Pons (tissue), 1 donor: Measurements from ENCODE around the gene SF3B4.
A peak's percentile ranks its signal among the peaks of the same experiment; 100 is the strongest.
"Not testable (repeated sequence)": the region's sequence is repeated elsewhere in the genome, so short reads cannot be mapped to it uniquely, and the experiment has no call there.

Experiments used
- DNase-seq: peaks from one replicate; pipeline ENCODE4 v3.0.0-alpha.2; 2016; ENCODE audit warnings: low spot score

SF3B4 gene, protein sequence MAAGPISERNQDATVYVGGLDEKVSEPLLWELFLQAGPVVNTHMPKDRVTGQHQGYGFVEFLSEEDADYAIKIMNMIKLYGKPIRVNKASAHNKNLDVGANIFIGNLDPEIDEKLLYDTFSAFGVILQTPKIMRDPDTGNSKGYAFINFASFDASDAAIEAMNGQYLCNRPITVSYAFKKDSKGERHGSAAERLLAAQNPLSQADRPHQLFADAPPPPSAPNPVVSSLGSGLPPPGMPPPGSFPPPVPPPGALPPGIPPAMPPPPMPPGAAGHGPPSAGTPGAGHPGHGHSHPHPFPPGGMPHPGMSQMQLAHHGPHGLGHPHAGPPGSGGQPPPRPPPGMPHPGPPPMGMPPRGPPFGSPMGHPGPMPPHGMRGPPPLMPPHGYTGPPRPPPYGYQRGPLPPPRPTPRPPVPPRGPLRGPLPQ

DNA sequence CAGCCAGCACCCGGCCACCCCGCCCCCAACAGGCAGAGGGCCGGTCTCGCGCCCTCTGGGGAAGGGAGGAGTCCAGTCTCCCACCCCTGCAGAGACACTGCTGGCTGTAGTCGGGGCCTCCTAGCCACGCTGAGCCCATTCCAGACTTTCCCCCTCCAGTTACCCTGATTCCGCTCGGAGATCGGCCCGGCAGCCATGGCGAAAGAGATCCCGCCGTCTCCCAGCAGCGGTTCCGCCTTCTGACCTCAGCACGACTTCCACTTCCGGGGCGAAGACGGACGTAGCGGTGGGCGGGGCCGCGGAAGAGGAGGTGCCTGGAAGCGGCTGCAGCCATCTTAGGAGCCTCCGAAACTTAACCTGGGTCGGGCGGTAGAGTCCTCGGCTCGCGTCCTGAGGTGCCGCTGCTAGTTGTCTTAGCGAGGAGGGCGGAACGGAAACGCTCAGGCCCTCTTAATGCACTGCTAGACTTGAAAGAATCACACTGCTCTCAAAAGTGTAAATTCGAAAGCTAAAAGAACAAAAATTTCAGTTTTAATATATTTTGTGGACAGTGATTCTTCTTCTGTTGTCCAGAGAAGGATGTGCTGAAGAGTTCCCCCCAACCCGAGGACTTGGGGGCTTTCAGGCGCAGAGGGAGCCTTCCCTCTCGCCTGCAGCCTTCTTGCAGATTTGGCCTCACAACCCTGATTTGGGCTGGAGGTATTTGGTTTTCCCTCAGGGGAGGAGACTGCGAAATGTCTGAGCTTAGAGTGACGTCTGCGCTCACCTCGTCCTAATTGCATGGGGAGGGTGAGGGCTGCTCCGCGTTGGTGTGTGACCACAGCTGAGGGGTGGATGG lies at the start of gene SF3B4:
Gene SF3B4, minus strand, starts transcription at position 241 of the 838 bp plus-strand sequence. Its CDS starts 44 bp downstream, at position 197.
- DNase-seq = peak; percentile 93

DNA sequence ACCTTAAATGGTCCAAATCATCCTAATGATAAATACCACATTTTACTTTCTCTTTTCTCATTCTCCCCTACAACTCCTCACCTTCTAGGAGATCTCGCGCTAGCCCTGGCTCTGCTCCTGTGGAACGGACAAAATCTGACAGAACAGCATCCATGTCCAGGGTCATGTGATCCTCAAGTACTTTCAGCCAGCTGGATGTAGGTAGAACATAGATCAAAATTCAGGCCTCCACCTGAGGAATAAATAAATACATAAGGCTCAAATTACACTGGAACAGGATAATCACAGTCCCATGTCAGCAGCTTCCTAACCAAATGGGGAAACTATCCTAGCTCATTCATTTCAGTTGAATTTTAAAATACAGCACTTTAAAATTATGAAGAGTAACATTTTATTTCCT lies 49.7 kb upstream of the SF3B4 start:
- DNase-seq = no peak

DNA sequence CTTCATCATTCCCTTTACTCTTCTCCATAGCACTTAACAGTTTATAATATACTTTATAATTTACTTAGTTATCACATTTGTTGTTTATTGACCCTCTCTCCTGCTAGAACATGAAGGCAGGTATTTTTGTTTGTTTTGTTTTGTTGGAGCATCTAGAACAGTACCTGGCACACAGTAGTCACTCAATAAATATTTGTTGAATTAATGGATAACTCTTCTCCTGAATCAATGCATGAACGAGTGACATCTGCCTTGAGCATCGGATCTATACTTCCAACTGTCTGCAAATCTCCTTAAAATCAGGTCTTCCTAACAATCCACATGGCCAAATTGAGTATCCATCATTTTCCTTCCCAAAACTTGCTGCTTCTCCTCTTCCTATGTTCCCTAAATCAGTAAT lies 44.9 kb upstream of the SF3B4 start:
- DNase-seq = no peak

DNA sequence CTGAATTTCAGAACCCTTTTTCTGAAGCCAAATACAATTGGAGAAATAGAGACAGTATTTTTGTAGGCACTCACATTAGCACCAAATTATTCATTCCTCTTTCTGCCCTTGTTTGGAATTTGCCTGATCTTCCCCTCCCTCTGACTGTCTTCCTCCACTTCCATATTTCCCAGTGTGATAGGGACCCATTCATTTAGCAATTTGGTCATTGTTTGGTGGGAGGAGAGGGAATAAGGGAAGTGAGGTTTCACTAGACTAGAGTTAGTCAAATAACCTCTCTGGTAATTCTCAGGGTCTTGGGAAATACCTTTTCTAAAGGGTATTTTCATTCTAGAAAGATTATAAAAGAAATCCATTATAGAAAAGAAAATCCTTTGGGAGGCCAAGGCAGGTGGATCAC lies 40.0 kb upstream of the SF3B4 start:
- DNase-seq = no peak

DNA sequence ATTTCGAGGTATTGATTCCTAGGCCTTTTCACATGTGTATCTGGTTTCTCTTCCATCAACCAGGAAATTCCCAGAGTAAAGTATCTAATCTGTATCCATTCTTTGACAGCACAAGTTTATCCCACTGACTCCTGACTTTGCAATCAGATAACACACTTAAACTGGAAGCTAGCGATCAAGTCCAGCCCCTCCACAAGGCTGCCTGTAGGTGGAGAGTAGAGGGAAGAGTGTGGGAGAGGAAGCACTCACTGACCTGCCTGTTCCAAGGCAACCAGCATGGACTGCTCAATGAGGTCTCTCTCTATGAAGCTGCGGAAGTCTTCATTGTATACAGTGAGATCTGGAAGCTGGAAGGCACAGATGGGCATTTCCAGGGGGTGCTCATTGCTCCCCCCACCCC lies 39.4 kb upstream of the SF3B4 start:
- no peak for DNase-seq

DNA sequence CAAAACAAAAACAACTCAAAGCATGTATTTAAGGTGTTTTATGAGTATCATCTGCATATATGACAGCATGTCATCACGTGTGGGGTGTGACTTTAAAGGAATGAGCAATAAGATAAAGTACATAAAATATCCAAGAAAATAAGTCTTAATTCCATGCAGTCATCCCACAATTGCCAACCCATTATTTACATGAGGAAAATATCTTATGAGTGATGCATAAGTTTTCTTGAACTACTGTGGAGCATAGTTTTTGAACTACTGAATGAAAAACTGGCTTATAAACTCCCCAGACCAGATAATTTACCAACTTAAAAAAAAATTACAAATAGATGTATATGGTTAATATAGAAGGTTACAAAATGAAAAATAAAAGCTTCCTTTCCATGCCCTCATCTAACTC lies 38.8 kb upstream of the SF3B4 start:
- no peak for DNase-seq

DNA sequence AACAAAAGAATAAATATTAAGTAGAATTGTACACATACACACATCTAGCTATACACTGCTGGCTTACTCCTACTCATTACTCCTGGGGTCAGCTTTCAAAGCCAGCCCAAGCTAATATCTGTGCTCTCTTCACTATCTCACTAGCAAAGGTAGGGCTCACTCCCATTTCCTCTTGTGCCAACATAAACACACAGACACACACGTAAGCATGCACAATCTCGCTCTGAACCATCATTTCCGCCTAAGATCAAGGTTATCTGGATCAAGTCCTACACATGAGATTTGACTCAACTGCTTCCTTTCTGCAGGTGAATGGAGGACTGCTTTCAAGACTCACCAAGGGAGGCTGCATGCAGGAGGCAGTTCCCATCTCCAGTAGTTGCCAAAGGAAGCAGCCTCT lies 37.8 kb upstream of the SF3B4 start:
- no peak for DNase-seq

DNA sequence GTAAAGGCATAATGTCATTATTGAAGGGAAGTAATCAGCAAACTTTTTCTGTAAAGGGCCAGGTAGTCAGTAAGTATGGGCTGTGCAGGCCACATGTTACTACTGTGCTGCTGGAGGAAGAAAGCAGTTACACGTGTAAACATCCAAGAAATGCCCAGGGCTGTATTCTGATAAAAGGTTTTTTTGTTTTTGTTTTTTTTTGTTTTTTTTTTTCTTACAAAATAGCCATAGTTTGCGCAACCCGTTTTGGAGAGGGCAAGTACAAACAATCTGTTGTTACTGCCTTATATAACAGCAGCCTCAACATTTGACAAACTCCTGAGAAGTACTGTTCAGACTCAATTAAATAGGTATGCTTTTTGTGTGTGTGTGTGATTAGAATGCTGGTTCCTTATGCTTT lies 35.8 kb upstream of the SF3B4 start:
- DNase-seq = peak; percentile 28

DNA sequence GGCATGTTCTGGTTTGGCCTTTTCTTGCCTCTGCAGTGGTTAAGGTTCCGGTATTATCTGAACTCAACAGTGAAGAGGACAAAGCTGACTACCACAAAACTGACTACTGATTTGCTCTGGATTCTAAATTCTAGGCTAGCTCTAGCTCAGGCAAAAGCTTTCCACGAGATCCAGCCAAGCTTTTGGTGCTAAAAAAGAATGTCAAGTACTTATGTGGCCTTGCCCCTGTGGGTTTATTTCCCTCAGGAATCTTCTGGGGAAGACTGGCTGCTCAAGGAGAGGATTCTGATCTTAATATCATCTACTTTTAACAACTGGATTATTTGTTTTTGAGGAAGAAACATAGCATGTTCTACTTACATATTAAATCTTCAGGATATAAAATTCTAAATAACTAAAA lies 35.1 kb upstream of the SF3B4 start:
- no peak for DNase-seq

DNA sequence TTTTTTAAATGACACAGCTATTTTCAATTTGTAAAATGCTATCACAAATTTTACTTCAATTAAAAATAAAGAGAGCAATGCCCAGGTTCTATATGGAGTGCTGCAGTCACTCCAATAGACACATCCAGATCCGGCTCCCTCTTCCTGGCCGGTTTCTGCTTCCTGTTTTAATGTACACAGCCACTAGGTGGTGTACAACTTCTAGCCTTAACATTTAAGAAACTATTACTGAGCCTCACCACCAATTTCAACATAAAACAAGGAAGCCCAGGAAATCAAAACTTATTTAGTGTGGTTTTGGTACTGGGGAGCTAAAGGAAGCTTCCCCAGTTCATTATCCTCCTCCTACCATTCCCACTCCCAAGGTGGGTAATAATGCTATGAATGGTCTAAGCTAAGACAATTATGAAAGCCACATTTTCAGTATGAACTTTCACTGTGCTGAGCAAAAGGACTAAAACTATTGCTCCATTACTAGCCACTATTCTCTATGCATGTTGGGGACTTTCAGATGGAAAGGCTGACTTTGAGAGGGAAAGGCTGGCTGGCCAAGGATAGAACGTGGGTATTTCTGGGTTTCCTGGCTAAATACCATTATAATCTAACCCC lies 34.5 kb upstream of the SF3B4 start:
- DNase-seq = peak; percentile 94

DNA sequence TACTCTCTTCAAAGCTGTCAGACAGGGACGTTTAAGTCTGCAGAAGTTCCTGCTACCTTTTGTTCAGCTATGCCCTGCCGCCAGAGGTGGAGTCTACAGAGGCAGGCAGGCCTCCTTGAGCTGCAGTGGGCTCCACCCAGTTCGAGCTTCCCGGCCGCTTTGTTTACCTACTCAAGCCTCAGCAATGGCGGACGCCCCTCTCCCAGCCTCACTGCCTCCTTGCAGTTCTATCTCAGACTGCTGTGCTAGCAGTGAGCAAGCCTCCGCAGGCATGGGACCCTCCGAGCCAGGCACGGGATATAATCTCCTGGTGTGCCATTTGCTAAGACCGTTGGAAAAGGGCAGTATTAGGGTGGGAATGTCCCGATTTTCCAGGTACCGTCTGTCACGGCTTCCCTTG lies 29.9 kb upstream of the SF3B4 start:
- DNase-seq = not testable (repeated sequence)

DNA sequence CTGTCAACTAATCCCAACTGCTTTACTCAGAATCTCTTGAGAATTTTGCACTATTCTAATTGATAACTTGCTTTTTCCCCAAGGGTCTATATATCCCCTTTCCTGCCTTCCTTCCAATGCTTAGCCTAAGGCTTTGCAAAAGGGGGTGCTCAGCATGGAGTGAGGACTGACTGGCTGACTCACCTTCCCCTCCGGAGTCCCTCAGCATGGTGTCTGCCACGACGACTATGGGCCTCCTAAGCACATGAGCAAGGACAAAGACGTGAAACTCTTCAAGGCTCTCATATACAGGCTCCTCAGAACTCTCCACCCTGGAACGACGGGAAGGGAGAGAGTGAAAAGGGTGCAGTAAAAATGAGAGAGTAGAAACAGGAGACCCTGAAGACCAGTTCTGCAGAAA lies 22.3 kb upstream of the SF3B4 start:
- no peak for DNase-seq

DNA sequence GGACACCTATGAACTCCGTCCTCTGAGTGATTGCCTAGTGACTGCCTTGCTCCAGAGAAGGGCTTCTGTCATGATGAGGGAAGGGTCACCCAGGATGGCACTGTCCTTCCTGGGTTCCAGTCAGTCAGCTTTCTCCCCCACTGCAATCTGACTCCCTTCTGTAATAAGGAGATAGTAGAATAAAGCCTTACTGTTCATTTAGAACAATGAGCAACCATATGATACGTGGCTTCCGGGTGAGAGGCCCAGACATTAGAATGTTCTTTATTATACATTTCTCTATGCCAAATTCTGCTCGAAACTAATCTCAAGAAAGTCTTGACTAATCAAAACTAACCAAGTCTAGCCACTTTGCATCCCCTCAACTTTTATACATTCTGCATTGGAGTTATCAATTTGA lies 17.6 kb upstream of the SF3B4 start:
- peak; percentile 87 for DNase-seq

DNA sequence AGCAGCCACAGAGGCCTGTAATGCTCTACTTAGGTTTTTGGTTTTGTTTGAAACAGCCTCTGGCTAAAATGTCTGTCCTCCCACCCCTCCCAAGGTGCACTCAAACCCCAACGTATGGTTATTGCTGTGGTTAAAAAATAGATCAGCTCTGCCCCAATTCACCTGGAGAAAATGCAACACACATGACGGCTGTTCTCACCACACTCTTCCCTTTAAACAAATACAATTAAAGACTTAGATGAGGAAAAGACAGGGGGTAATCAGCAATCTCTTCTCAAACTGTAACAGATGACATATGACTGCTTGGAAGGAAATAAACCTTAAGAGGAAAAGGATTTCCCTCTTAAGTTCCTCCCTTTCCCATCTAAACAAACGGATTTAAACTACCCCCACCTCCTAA lies 15.3 kb upstream of the SF3B4 start:
- DNase-seq = no peak

DNA sequence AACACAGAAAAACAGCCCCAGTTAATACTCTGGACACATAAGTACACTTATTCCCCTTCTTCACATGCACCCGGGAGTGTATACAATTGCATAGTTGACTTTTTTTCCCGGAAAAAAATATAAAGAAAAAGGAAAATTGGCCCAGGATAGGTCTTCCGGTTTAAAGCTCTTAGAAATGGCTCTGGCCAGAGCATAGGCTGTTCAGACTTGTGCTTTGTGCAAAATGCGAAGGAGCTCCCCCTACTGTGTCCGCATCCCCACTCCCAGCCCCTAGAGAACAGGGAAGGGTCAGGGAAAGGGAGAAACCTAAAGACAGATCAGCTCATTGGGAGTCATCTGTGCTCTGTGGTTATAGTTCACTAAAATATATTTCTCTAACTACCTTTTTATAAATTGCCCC lies 14.6 kb upstream of the SF3B4 start:
- peak; percentile 66 for DNase-seq

DNA sequence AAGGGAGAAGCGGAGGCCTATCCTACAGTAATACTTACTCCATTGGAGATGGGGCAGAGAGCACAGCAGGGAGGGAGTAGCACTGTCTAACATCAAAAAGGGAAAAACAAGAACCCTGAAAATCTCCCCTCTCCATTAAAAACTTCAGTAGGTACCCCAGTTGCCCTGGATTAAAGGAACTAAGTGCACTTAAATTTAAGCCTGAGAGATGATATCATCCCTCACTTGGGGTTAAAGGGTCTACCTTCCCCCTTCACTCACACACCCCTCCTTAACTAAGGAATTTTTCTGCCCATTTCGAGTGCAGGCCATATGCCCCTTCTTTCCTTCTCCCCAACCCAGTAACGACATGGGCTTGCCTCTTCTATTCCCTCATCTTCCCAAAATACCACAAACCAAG lies 12.8 kb upstream of the SF3B4 start:
- no peak for DNase-seq

DNA sequence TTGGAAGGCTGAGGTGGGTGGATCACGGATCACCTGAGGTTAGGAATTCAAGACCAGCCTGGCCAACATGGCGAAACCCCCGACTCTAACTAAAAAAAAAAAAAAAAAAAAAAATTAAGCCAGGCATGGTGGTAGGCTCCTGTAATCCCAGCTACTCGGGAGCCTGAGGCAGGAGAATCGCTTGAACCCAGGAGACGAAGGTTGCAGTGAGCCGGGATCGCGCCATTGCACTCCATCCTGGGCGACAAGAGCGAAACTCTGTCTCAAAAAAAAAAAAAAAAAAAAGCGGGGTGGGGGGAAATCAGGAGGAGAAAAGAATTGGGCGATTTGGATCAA lies 11.0 kb upstream of the SF3B4 start:
- not testable (repeated sequence) for DNase-seq

DNA sequence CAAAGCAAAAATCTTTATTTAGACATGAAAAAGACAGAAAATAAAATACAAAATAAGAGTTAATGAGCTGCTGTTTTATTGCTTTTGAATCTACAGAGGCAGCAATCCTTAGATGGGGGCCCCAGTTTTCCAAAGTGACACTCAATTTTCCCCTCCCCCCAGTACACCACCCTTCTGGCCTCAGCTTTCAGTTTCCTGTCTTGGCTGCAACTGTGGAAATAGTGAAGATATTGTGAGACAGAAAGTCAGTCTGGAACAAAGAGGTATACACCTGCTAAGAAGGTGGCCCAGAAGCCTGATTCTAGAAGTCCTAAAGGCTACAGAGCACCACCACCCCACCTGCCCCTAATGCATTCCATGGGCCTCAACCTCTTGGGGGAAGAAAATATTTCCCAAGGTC lies 10.2 kb upstream of the SF3B4 start:
- DNase-seq = no peak

DNA sequence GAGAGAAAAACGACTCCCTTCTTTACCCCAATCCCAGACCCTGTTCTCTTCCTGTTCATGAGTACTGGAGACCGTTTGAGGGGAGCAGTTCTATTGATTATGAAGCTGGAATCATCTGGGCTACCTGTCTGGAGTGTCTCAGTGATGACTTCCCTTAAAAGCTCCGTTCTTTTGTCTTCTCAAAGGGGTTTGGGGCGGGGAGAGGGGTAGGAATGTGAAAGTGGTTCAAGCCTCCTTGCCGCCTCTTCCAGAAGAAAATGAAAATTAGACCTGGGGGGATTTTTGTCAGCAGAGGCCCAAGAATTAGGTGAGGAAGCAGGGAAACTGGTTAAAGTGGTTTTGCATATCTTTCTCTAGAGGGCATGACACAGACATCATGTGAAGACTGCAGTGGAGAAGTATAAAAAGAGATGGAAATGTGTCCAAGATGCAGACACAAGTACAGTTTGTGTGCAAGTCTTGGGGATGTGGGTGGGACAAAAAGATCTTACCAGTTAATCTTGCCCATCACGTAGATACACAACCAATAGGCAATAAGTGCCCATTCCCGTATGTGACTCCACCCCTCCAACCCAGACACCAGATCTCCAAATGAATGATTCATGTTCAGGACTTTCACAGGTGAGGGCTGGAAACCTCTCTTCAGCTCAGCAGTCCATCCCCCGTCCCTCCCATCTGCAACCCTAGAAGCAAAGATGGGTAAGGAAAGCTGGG lies 9.5 kb upstream of the SF3B4 start:
- DNase-seq = peak; percentile 42

DNA sequence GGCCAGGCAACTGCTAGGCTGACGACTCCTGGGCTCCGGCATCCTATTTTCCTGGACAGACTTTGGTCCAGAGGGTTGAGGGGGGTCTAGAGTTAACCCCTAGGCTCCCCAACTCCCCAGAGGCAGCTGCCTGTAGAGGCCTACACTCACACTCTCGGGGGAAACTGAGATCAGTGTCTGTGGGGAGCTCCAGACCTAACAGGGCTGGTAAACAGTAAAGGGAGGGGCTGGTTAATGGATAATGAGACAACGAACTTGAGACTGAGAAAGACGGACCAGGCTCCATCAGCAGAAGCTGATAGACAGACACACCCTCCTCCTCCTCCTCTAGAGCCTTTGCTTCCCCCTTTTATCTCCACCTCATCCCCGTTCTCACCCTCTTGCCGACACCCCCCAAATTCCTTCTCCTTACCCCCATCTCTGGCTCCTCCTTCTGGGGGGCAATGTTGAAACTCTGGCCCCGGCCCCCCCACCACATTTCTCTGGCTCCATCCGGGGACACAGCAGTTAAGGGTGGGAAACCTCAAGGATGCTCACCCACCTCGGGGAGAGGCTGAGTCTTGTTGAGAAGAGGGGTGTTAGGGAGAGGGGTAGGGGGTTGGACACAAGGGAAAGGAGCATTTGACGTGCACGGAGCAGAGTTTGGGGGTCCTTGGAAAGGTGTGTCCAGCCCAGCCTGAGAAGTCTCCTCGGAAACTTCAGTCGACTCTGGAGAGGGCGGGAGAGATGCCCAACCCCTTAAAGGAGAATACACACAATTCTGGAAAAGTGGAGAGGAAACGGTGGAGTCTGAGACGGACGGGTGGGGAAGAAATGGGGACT lies 8.8 kb upstream of the SF3B4 start, which contains the start of gene MTMR11:
Gene MTMR11, minus strand, starts transcription at position 710 of the 822 bp plus-strand sequence. Its CDS starts 232 bp downstream, at position 478.
- DNase-seq = no peak

DNA sequence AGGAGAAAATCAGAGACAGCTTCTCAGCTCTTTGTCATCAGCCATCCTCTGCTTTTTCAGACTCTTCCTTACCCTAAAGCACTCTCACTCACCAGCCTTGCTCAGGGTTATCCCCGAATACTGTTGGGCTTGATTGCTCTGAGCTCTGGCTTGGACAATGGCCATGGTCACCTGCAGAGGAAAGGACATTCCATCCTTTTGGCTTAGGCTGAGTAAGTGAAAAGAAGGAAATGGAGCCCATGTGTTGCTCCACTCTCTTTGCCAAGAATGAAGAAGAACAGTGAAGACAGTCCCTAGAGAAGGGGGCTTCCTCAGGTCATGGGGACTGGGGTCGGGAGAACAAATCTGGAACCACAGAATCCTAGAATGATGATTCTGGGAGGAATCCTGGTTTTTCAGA lies 6.8 kb upstream of the SF3B4 start:
- DNase-seq = no peak
